C4-2B (cell line): ENCODE measurements around the gene ZIK1.

Experiments
- H3K27ac ChIP-seq: fragments of 450-650 bp; 2 replicates; pipeline ENCODE4 v1.5.1; 2017
- ZFX ChIP-seq: fragments of 450-650 bp; IDR thresholded peaks from 2 replicates; pipeline ENCODE4 v1.6.1; 2017
- TF ChIP-seq, protein P1 (sequence below): fragments of 450-650 bp; conservative IDR thresholded peaks from 2 replicates; pipeline ENCODE4 v1.5.1; 2017; ENCODE audit warnings: mild to moderate bottlenecking

Gene ZIK1

DNA sequence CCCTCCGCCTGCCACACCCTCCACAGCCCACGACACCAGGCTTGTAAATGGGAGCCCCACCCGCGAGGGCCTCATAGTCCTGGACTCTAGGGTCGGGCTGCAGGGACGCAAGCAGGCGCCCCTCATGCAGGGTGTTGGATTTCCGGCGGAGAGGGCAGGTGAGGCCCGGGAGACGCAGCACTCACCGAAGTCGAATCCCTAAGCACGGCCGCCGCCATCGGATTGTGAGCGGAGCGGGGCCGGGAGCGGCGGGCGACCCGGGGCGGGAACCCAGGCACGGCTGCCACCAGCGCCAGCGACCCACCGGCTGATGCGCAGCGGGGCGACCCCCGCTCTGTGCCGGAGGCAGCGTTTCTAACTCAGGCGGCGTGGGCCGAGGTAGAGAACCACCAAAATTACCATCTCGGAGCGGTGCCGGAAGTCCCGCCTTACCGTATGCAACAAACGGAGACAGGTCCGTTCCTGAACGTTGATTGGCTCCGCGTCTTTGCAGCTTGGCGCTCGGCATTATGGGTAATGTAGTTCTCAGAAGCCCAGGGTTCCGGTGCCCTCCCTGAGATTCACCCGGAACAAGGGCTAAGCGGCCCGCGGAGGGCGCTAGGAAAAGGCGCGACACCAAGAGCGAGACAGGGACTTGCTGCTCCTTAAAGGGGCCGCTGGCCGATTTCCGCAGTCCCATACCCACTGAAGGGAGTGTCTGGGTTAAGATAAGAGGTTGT is 5.3 kb upstream of the ZIK1 start, which contains the start of gene ZNF416:
Gene ZNF416 (minus strand): TSS at position 425 of the 719 bp plus-strand sequence. CDS start 207 bp downstream, at position 218.
- TF ChIP-seq, protein P1, sequence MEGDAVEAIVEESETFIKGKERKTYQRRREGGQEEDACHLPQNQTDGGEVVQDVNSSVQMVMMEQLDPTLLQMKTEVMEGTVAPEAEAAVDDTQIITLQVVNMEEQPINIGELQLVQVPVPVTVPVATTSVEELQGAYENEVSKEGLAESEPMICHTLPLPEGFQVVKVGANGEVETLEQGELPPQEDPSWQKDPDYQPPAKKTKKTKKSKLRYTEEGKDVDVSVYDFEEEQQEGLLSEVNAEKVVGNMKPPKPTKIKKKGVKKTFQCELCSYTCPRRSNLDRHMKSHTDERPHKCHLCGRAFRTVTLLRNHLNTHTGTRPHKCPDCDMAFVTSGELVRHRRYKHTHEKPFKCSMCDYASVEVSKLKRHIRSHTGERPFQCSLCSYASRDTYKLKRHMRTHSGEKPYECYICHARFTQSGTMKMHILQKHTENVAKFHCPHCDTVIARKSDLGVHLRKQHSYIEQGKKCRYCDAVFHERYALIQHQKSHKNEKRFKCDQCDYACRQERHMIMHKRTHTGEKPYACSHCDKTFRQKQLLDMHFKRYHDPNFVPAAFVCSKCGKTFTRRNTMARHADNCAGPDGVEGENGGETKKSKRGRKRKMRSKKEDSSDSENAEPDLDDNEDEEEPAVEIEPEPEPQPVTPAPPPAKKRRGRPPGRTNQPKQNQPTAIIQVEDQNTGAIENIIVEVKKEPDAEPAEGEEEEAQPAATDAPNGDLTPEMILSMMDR = peak; percentile 26
- TF ChIP-seq ZFX = peak; percentile 59
- peak within 1 kb of the TSS; percentile 73 for H3K27ac ChIP-seq

DNA sequence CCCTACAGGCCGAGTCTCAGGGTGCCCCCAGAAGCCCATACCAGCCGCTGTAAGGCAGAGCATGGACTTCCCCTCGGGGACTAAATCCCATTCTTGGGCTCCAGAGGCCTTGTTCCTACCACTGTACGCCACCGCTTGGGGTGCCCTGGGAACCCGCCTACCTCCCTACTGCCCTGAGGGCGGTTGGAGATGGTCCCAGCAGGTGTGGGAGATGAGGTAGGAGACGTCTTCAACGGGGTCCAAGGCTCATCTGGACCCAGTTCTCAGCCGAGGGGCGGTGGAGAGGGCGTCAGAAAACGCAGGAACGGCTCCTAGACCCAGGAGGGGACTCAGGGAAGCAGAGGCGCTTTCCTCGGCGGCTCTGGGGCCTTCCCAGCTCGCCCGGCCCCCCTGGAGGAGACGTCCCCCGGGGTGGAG is 833 bp upstream of the ZIK1 start:
- H3K27ac ChIP-seq = no peak overlapping the region
- TF ChIP-seq, protein P1 = no peak
- no peak for TF ChIP-seq ZFX

DNA sequence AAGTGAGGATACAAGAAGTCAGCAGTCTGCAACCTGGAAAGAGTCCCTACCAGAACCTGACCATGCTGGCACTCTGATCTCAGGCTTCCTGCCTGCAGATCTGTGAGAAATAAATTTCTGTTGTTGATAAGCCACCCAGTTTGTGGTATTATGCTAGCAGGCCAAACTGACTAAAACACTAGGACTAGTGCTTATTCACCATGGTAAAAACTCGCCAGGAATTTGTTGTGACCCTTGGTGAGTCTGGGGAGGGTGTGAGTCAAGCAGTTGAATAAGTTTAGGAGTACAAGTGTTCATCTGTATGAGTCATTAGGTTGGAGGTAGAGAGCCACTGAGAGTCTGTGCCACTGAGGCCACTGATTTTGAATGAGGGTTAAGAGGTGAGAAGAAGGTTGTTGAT is 3.6 kb downstream of the ZIK1 start:
- no peak overlapping the region for H3K27ac ChIP-seq
- no peak for TF ChIP-seq ZFX
- TF ChIP-seq, protein P1 = no peak

DNA sequence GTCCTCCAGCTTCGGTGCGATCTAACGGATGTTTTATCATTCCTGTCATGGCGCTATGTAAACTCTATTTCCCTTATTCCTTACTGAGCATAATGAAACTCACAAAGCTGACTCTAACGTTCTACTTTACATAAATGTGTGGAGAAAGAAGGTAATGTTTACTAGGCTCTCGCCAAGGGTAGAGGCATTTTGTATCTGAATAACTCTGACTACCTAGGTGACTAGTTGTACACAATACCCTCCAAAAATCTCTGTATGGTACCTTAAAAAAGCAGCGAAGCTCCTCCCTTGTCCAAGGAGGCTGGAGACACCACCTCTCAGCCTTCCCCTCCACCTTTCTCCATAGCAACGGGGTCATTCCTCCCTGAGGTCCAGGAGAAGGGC is 15.4 kb downstream of the ZIK1 start:
- TF ChIP-seq, protein P1 = no peak
- no peak for TF ChIP-seq ZFX
- H3K27ac ChIP-seq = peak overlapping the region; percentile 73

DNA sequence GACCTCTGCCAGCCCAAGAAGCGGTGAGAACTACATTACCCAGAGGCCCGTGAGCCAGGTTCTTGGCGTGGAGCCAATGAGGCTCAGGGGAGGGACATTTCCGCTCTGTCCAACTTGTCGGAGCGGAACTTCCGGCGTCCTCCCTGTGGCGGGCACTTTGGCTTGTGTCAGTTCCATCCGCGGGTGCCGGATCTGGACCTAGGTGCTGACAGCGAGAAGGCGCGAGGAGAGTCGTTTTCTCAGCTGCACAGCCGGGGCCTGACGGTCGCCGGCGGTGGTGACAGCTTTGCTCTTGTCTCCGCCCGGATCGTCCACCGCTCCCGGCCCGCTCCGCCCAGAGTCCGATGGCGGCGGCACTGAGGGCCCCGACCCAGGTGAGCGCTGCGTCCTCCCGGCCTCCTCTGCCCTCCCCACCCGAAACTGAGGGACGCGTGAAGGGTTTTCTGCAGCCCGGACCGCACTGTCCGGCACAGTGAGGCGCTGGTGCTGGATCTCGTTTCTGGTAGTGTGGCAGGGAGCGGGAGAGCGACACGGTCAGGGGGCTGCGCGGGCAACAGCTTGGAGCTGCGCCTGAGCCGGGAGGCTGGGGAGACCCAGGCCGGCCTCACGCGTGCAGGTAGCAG is 15.9 kb downstream of the ZIK1 start, which contains the start of gene ZNF530:
Gene ZNF530 (plus strand): TSS at position 125 of the 623 bp plus-strand sequence. CDS start 4,461 bp downstream, outside the sequence.
- peak within 1 kb of the TSS; percentile 73 for H3K27ac ChIP-seq
- TF ChIP-seq ZFX = peak; percentile 67
- TF ChIP-seq, protein P1 = no peak

DNA sequence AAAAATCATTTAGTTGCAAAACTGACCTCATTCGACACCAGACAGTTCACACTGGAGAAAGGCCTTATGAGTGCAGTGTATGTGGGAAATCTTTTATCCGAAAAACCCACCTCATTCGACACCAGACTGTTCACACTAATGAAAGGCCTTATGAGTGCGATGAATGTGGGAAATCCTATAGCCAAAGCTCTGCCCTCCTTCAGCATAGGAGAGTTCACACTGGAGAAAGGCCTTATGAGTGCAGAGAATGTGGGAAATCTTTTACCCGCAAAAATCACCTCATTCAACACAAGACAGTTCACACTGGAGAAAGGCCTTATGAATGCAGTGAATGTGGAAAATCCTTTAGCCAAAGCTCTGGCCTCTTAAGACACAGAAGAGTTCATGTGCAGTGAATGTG is 23.0 kb downstream of the ZIK1 start:
- no peak overlapping the region for H3K27ac ChIP-seq
- TF ChIP-seq, protein P1 = no peak
- TF ChIP-seq ZFX = no peak

DNA sequence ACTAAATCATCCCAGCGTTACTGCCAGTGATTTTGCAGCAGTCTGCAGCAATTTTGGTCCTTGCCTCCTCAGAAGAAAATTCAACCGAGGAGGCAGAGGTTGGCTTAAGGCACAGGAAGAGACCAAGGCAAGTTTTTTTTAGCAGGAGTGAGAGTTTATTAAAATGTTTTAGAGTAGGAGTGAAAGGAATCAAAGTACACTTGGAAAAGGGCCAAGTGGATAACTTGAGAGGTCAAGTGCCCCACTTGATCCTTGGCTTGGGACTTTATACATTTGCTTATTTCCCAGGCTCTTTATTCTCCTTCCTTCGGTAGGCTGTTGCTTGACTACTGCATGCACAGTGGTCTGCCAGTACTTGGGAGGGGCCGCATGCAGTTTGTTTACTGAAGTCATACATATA is 27.2 kb downstream of the ZIK1 start:
- TF ChIP-seq ZFX = no peak
- TF ChIP-seq, protein P1 = no peak

More for the DNA sequence above, 27.2 kb downstream of the ZIK1 start:
- no peak overlapping the region for H3K27ac ChIP-seq
